ENCODE results near the gene PSMD13.

The PSMD13 gene

DNA sequence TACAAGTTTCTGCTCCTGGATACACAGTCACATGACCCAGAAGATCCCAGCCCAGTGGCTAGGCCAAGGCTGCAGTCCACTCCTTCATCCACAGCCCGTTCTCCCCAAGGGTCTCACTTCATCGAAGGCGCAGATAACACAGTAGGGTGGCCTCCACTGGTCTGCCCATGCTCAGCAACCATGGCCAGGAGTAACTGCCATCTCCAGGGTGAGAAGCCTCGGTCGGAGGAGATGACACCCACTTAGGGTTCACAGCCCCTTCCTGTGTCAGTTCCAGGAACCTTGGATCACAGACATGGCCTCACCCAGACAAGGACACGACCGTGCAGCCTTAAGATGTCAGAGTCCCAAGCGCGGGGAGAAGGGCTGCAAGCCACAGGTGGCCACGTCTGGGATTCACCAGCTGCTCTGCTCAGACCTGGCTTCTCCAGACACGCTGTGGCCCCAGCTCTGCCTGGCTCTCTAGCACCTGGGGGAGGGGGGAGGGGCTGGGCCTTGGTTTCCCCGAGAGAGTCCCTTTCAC lies 32.1 kb upstream of the PSMD13 start:
- no peak for DNase-seq (ENCODE audit: low read depth)

DNA sequence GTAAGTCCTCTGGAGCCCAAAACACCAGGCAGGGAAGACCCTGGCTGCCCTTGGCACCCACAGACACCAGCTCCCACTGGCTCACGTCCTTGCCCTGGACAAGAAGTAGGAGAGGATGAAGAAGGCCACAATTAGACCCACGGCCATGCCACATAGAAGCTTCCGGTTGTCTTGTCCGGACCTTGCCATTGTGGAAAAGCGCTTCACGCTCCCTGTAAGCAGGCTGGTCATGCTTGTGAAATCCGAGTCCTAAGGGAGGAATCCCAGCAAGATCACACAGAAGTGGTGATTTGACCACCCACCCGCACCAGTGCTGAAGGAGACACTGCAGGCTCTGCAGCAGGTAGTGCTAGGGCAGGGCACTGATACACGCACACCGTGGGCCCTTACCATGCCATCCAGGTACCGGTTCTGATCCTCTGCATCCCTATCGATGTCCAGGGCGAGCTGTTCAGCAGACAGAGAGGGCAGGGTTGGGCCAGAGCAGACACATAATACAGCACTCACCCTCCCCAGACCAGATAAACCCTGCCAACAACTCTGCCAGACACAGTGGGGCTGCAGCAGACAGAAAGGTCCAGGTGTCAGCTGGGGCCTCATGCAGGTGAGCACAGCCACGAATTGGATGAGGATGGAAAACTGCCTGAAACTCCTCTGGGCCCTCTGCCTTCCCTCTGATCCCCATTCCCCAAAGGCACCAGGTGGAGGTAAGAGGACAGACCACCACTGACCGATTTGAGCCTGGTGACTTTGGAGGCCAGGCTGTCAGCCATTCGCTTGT lies 31.4 kb upstream of the PSMD13 start:
- no peak for DNase-seq (ENCODE audit: low read depth)

DNA sequence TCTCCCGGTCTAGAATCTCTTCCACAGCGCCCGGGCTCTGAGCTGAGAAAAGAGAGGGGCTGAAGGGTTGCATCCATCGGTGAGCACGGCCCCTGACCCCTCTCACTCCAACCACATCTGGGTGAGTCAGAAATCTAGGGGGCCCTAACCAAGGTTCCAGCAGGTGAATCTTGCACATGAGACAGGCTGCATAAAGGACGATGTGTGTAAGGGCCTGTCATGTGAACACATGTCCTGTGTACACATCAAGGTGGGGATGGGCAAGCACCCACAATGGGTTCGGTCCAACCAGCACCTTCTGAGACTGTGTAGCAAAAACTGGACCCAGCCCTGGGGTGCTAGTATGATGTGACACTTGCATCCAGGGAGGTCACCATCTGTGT lies 30.8 kb upstream of the PSMD13 start:
- no peak for DNase-seq (ENCODE audit: low read depth)

DNA sequence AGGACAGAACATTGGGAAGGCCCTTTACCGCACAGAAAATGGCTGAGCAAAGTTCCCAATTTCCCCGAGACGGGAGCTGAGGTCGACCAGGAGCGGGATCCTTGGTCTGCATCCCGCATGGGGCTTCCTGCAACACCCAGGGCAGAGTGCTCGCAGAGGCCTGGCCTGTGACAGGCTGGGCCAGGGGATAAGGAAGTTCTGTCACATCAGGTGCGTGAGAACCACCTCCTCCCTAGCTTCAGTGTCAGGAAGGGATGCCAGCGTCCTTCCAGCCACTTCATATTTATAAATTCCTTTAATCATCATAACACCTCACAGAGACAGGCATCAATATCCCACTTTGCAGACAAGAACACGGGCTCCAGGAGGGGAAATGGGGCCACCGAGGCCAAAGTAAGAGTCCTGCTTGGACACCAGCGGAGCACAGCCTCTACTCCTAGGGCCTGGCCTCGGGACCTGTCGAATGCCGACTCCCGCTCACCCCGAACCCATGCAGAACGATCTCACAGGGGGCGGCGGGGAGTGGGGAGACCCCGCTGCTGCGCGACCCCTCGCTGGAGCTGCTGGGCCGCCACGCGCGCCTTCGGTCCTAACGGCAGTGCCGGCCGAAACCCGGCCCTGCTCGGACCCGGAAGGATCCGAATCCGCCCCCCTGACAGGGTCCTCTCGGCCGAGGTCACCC lies 30.1 kb upstream of the PSMD13 start:
- no peak for DNase-seq (ENCODE audit: low read depth)

DNA sequence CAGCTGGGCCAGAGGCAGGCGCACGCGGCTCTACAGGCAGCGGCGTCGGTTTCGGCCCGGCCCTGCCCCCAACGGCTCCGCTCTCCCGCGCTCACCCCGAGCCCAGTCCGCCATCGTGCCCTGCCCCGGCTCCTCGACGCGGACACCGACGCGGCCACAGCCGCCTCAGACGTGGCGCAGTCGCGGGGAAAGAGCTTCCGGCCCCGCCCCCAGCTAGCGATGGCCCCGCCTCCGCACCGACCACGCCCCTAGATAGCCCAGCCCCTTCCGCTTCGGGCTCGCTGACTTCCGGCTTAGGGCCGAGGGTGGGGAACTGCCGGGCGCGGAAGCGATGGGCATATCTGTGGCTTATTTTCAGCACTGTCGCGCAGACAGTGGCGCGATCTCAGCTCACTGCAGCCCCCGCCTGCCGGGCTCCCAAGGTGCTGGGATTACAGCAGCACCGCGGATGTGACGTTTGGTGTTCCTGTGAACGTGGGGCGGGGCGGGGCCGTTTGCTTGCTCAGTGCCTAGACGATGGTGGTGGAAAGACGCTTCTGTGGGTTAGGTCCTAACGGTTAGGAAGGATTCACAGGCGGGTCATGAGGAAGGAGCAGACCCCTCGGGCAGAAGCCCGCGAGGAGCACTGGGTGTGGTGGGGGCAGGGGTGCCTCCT lies 29.4 kb upstream of the PSMD13 start, which contains the start of the genes BET1L and RIC8A:
Gene BET1L (minus strand): TSS at position 192 of the 655 bp plus-strand sequence. CDS start 78 bp downstream, at position 114.
Gene RIC8A (plus strand): TSS at position 501 of the 655 bp plus-strand sequence. CDS start 1,147 bp downstream, outside the sequence.
- DNase-seq (ENCODE audit: low read depth): peak; percentile 90

DNA sequence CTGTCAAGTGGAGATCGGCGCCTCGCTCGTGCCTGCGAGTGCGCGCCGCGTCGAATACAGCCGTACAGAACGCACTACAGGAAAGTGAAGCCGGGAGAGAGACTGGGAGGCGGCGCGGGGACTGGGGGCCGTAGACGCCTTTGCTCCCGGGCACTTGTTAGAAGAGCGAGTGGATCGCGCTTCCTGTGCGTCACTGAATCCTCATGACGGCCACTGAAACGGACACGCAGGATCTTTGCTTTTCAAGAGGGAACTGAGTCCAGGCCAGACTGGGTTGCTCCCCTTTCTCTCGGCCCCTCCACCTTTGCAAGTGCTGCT lies 29.0 kb upstream of the PSMD13 start:
- no peak for DNase-seq (ENCODE audit: low read depth)

DNA sequence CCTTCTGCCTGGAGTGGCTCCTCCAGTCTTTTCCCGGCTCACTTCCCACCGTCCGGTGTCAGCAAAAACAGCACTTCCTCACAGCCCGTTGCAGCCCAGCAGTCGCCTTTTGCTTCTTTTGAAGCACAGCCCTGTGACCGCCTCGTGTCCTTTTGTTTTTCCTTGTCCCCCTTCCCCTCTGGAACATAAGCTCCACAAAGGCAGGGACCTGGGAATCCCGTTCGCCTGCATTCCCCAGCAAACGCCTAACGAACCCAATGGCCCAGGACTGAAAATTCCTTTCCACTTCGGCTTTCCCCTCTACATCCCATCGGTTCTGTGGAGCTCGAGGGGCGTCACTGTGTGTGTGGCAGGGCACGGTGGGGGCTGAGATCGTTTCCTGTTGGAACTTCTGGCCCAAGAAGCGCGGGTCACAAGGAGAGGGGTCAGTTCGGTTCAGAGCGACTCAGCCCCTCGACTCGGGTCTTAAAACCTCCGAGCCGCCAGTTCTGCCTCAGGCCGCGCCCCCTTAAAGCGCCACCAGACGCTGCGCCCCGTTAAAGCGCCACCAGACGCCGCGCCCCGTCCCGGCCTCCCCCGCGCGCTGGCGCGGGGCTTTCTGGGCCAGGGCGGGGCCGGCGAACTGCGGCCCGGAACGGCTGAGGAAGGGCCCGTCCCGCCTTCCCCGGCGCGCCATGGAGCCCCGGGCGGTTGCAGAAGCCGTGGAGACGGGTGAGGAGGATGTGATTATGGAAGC lies 28.4 kb upstream of the PSMD13 start:
- no peak for DNase-seq (ENCODE audit: low read depth)

DNA sequence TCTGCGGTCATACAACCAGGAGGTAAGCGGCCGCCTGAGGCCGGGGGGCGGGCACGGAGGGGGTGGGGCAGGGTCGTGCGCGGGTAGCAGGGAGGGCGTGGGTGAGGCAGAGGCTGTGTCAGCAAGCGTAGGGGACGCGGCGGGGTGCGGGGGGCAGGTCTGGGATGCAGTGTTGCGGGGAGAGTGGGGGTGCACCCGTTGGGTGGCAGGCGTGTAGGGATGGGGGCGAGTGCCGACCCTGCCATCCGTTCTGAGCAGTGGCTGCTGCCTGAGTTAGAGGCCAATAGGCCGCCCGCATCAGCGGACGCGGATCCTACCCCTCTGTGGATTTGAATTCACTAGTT lies 27.9 kb upstream of the PSMD13 start:
- no peak for DNase-seq (ENCODE audit: low read depth)

DNA sequence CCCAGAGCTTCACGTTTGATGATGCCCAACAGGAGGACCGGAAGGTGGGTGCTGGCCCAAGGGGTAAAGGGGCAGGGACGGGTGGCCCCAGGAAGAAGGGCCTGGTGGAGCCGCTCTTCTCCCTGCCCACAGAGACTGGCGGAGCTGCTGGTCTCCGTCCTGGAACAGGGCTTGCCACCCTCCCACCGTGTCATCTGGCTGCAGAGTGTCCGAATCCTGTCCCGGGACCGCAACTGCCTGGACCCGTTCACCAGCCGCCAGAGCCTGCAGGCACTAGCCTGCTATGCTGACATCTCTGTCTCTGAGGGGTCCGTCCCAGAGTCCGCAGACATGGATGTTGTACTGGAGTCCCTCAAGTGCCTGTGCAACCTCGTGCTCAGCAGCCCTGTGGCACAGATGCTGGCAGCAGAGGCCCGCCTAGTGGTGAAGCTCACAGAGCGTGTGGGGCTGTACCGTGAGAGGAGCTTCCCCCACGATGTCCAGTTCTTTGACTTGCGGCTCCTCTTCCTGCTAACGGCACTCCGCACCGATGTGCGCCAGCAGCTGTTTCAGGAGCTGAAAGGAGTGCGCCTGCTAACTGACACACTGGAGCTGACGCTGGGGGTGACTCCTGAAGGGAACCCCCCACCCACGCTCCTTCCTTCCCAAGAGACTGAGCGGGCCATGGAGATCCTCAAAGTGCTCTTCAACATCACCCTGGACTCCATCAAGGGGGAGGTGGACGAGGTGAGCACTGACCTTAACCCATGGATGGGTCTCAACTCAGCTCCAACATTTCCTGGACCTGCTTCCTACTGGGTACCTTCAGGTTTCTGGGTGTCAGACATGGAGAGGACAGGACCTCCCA lies 27.3 kb upstream of the PSMD13 start:
- DNase-seq (ENCODE audit: low read depth): no peak

DNA sequence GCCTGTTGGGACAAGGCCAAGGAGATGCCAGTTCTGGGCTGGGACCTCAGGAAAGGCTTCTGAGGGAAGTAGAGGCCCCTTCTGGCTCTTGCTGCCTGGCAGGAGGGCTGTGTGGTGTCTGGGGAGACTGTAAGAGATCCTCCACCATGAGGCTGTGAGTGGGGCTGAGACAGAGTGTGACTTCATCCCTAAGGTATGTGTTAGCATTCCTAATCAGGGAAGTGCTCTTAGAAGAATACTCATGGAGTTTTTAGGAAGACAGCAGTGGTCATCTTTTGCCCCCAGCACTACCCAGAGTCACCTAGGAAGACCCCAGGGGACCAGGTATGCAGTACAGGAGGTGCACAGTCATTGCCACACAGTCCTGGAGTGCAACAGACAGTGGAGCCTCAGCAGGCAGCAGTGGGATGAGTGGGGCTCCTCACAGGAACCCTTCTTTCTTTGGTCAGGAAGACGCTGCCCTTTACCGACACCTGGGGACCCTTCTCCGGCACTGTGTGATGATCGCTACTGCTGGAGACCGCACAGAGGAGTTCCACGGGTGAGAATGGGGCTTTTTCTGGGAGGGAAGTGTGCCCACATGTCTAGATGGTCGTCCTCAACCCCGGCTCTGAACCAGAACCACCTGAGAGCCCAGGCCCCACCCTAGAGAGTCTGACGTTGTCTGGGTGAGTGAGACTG lies 26.5 kb upstream of the PSMD13 start:
- peak; percentile 71 for DNase-seq (ENCODE audit: low read depth)

DNA sequence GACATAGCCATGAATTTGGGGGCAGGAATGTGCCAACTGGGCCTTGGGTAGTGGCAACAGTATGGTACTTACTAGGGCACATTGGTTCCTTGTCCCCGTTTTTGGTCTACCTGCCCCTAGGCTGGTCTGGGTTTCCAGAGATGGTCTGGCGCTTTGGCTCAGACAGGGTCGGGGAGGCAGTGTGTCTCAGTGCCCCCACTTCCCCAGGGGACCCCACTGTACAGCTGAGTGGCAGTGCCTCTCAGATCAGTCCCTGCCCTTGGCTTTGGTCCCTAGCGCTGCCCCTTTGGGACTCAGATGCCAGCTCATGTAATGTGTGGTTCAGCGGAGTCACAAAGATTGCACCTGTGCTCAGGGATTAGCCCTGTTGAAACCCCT lies 26.0 kb upstream of the PSMD13 start:
- DNase-seq (ENCODE audit: low read depth): no peak

DNA sequence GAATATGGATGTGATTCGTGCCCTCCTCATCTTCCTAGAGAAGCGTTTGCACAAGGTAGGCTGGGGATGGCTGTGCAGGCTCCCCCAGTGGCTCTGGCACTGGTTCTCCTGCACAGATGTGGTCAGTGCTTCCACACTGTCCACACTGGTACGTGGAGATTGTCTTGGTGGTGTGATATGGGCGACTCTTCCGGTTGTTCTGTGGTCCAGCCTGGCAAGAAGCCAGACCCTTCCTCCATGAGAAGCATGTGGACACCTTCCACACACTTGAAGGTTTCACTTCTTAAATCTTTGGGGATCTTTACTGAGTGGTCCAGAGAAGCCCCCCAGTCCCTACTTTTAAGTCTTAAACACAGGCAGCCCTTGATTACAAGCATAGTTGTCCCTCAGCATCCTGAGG lies 25.5 kb upstream of the PSMD13 start:
- no peak for DNase-seq (ENCODE audit: low read depth)

DNA sequence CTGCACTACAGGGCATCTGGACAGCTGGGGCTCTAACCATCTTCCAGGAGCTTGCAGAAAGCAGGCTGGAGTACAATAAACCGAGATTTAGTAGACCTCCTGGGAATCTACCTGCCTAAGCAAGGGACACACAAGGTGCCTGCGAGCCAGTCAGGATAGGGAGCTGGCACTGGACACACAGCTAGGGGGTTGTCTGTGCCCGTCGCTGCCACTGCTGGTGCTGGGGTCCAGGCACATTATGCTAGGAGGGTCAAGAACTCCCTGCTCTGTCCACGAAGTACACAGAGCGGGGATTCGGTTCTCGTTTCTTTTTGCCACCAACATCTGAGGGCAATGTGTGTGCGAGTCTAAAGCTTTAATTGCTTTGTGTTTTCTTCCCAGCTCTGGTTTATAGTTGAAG lies 25.0 kb upstream of the PSMD13 start:
- DNase-seq (ENCODE audit: low read depth): no peak

DNA sequence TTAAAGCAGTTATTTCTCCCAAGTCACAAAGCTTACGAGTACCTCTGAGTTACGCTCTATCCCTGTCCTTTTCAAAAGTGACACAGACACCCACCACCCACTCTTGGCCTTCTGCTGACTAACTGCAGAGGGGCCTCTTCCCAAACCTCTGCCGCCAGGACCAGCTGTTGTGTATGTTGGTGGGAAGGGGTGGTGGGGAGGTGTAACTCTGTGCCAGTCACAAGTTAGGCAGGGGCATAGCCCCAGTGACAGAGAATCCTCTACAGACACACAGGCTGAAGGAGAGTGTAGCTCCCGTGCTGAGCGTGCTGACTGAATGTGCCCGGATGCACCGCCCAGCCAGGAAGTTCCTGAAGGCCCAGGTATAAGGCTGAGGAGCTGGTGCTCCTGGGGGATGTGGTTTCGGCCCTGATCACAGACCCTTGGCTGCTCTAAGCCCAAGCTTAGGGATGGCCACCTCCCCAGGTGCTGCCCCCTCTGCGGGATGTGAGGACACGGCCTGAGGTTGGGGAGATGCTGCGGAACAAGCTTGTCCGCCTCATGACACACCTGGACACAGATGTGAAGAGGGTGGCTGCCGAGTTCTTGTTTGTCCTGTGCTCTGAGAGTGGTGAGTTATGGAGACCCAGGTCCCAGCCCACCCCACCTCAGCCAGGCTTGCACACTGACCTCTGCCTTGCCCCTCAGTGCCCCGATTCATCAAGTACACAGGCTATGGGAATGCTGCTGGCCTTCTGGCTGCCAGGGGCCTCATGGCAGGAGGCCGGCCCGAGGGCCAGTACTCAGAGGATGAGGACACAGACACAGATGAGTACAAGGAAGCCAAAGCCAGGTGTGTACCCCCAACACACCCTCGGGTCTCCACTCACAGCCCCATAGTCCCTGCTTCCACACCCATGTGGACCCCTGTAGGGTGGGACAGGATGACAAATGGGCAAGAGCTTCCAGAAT lies 24.4 kb upstream of the PSMD13 start:
- no peak for DNase-seq (ENCODE audit: low read depth)

DNA sequence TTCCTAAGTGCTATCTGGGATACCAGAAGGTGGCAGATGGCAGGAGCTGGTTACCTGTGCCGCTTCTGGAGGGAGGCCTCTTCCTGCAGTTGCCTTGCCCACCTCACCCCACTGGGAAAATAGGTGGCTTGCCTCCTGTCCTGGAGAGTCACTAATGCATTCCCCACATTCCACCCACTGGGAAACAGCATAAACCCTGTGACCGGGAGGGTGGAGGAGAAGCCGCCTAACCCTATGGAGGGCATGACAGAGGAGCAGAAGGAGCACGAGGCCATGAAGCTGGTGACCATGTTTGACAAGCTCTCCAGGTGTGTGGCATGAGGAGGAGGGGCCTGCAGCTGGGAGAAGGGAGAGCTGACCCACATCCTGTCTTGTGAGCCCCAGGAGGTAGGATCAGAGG lies 23.7 kb upstream of the PSMD13 start:
- DNase-seq (ENCODE audit: low read depth): no peak

DNA sequence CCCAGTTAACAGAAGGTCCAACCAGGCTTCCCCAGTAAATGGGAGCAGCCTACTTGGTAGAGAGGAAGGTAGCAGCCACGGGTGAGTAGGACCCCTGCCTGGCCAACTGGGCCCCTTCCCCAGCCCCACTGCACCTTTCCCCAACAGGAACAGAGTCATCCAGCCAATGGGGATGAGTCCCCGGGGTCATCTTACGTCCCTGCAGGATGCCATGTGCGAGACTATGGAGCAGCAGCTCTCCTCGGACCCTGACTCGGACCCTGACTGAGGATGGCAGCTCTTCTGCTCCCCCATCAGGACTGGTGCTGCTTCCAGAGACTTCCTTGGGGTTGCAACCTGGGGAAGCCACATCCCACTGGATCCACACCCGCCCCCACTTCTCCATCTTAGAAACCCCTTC lies 22.7 kb upstream of the PSMD13 start:
- no peak for DNase-seq (ENCODE audit: low read depth)

DNA sequence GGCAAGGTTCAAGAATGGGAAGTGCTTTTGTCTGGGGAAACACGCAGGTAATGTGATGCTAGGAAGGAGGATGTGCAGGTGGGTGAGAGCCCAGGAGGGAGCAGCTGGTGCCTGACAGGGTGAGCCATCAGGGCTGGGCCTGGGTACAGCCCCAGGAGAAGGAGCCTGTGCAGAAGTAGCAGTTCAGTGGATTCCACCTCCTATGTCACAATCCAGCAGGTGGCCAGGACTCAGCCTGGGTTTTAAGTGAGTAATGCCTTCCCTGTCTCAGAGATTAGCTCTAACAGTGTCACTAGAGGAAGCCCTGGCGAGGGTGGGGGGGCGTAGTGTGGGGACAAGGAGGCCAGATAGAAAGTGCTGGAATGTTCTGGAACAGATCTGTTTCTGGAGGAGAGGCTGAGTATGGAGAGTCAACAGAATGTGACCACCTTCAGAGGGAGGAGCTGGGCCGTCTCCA lies 21.2 kb upstream of the PSMD13 start:
- no peak for DNase-seq (ENCODE audit: low read depth)

DNA sequence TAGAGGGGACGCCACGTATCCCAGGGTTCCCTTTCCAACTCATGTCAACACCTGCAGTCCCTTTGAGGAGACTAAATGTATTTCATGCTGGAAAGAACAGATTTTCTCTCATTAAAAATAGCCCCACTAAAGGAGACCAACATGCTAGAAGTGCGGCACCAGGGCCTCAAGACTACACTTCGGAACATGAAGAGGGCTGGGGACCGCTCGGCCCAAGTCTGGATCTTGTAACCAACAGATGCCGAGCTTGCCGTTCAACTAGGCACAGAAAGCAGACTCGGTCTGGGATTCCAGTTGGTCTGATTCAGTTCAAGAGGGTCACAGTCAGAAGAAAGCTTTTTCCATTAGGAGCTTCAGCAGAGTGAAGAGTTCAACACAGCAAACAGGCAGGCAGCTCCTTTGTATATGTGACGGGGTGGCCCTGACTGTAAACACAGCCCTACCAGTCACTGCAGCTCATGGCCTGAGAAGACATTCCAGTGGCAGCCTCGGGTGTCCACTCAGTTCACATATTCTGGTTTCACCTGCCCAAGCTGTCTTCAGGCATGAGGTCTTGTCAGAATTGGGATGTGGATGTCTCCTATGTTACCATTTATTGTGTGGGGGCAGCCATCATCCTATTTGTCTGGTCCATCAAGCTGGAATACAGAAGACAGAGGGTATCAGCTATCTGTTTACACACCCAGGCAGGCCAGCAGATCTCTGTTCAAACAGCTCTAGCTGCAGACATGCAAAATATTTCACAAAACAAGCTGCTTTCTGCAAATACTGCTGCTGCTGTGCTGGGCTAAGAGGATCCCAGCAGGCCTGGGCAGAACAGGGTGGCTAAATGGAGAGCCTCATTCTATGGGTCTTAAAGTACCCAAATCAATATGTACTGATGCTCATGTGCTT lies 20.4 kb upstream of the PSMD13 start:
- no peak for DNase-seq (ENCODE audit: low read depth)

DNA sequence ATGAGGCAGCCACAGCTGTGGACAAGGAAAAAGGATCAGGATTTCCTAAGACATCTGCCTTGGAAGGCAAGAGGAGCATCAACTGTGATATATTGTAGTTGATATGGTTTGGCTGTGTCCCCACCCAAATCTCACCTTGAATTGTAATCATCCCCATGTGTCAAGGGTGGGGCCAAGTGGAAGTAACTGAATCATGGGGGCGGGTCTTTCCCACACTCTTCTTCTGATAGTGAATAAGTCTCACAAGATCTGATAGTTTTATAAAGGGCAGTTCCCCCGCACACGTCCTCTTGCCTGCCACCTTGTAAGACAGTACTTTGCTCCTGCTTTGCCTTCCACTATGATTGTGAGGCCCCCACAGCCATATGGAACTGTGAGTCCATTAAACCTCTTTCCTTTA lies 19.1 kb upstream of the PSMD13 start:
- DNase-seq (ENCODE audit: low read depth): no peak
